ENCODE results near the gene KLF9. TPM values are rescaled to one million over a fixed set of nuclear protein-coding genes. Genes with fewer than 3 reads are reported as not detected.
A peak's percentile ranks its signal among the peaks of the same experiment; 100 is the strongest.

The KLF9 gene
- total and polyA plus RNA-seq, 9 of the 15 experiments (the other 6 are each of a cell fraction or from before 2014, with no cell fraction given) = 3.3 to 11.9 (median 6.9) TPM

- TF ChIP-seq RREB1 (CRISPR knock-in tag; IDR thresholded peaks at IDR 0.05) = no peak
- no peak for TF ChIP-seq U2AF2 (optimal IDR thresholded peaks at IDR 0.05; ENCODE audit: low read depth, low read length)
- no peak for TF ChIP-seq PPARD (CRISPR knock-in tag; IDR thresholded peaks at IDR 0.05)
- no peak for TF ChIP-seq EHMT2 (IDR thresholded peaks at IDR 0.05)
- TF ChIP-seq SRF (CRISPR knock-in tag; IDR thresholded peaks at IDR 0.05) = no peak
- no peak; the same call in 1 of the 2 replicates for TF ChIP-seq ZC3H4 (CRISPR knock-in tag; IDR thresholded peaks at IDR 0.05; ENCODE audit: borderline replicate concordance)
- no peak for TF ChIP-seq MTA2 (IDR thresholded peaks at IDR 0.05; ENCODE audit: low read depth)
- no peak for TF ChIP-seq ZNF707 (CRISPR knock-in tag; conservative IDR thresholded peaks at IDR 0.05)
- peak; percentile 27; the same call in 1 of the 2 replicates for TF ChIP-seq TCF3 (CRISPR knock-in tag; IDR thresholded peaks at IDR 0.05)
- TF ChIP-seq SP2 (IDR thresholded peaks at IDR 0.05; ENCODE audit: extremely low read depth, low read depth, low read length, poor library complexity, severe bottlenecking) = no peak
- peak; percentile 88 for TF ChIP-seq RBFOX2 (IDR thresholded peaks at IDR 0.05; ENCODE audit: low read depth, low read length)
- TF ChIP-seq GATA2 (CRISPR knock-in tag; IDR thresholded peaks at IDR 0.05) = no peak
- TF ChIP-seq YBX1 (IDR thresholded peaks at IDR 0.05) = no peak
- no peak for TF ChIP-seq ZNF133 (CRISPR knock-in tag; IDR thresholded peaks at IDR 0.05)
- no peak for TF ChIP-seq SRSF1 (IDR thresholded peaks at IDR 0.05; ENCODE audit: low read depth, low read length)
- TF ChIP-seq ZNF518B (CRISPR knock-in tag; IDR thresholded peaks at IDR 0.05) = no peak
- no peak for TF ChIP-seq PRPF4 (IDR thresholded peaks at IDR 0.05; ENCODE audit: insufficient read depth, low read depth, low read length, poor library complexity, severe bottlenecking)
- no peak for TF ChIP-seq PURB (CRISPR knock-in tag; IDR thresholded peaks at IDR 0.05; ENCODE audit: low read depth)
- TF ChIP-seq ZNF143 (CRISPR knock-in tag; IDR thresholded peaks at IDR 0.05) = peak; percentile 38; the same call in 1 of the 2 replicates
Observed at GRCh38 chr9:70413799-70414775, at the start of gene KLF9 (continued).
